ENCODE results near the gene MYCT1.

The MYCT1 gene

DNA sequence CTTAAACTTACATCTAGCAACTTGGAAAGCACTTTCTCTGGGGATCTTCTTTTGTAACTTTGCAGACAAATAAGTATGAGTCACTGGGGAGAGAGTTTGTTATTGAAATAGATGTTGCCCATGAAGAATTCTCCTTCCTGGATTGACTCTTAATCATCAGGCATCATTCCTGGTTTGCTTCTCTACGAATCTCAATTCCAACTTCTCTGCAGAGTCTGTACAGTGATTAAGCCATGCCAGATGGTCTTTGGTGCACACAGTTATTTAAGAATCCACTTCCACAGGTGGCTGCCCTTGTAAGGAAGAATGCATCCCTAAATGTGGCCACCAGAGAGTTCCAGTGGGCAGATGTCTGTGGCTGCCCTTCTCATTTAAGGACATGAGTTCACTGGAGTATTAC is 25.7 kb downstream of the MYCT1 start:
- H3K27me3 ChIP-seq (replicated peaks; ENCODE audit: control insufficient read depth, insufficient read depth, low read length): no peaks in the 10 kb centered on the region
- peaks cover 22% of the 10 kb centered on the region for H3K4me1 ChIP-seq (ENCODE audit: control insufficient read depth, insufficient read depth, low read length)
- H3K4me3 ChIP-seq (ENCODE audit: low read length): no peak overlapping the region
- H3K9me3 ChIP-seq (ENCODE audit: control insufficient read depth, low read length): no peaks in the 10 kb centered on the region
- no peaks in the 10 kb centered on the region for H3K36me3 ChIP-seq (ENCODE audit: control insufficient read depth, insufficient read depth, low read length, severe bottlenecking)
- DNase-seq (ENCODE audit: low read depth): peak; percentile 35
- H3K9ac ChIP-seq (ENCODE audit: low read length): no peak overlapping the region

- no peak overlapping the region for H3K9ac ChIP-seq (ENCODE audit: low read length)
- no peaks in the 10 kb centered on the region for H3K27me3 ChIP-seq (replicated peaks; ENCODE audit: control insufficient read depth, insufficient read depth, low read length)
- no peaks in the 10 kb centered on the region for H3K9me3 ChIP-seq (ENCODE audit: control insufficient read depth, low read length)
- H3K4me3 ChIP-seq (ENCODE audit: low read length): no peak overlapping the region
- no peaks in the 10 kb centered on the region for H3K36me3 ChIP-seq (ENCODE audit: control insufficient read depth, insufficient read depth, low read length, severe bottlenecking)
- H3K4me1 ChIP-seq (ENCODE audit: control insufficient read depth, insufficient read depth, low read length): peaks cover 22% of the 10 kb centered on the region
- DNase-seq (ENCODE audit: low read depth): no peak
These were observed 28.6 kb downstream of the MYCT1 start for GRCh38 chr6:152726313-152726712.

DNA sequence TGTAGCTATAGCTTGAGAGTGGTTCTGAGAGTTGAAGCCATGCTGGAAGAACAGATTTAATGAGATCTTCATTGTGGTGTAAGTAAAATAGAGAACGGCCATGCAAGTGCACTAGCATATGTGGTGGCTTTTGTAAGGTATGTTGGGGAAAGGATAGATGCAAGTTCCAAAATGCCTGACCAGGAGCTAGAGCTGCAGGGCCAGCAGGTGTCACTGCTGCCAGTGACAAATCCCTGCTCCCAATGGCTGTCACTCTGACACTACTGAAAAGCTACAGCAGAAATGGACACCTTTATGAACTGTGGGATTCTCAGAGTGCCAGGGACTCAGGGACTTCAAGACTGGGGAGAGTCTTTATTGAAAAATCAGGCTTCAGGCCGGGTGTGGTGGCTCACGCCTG is 29.8 kb downstream of the MYCT1 start:
- no peak for DNase-seq (ENCODE audit: low read depth)
- Histone ChIP-seq H3K36me3 (ENCODE audit: control insufficient read depth, insufficient read depth, low read length, severe bottlenecking) (no peaks in the 10 kb centered on the region), H3K4me3 (ENCODE audit: low read length) (no peak overlapping the region), H3K9ac (ENCODE audit: low read length) (no peak overlapping the region), H3K9me3 (ENCODE audit: control insufficient read depth, low read length) (peaks cover under 1% of the 10 kb centered on the region), H3K27me3 (replicated peaks; ENCODE audit: control insufficient read depth, insufficient read depth, low read length) (no peaks in the 10 kb centered on the region), H3K4me1 (ENCODE audit: control insufficient read depth, insufficient read depth, low read length) (peaks cover 15% of the 10 kb centered on the region)

GRCh38 chr6:152734630-152735029 is 36.9 kb downstream of the MYCT1 start:
- H3K27me3 ChIP-seq (replicated peaks; ENCODE audit: control insufficient read depth, insufficient read depth, low read length): no peaks in the 10 kb centered on the region
- H3K4me3 ChIP-seq (ENCODE audit: low read length): no peak overlapping the region
- peaks cover 10% of the 10 kb centered on the region for H3K9me3 ChIP-seq (ENCODE audit: control insufficient read depth, low read length)
- no peaks in the 10 kb centered on the region for H3K4me1 ChIP-seq (ENCODE audit: control insufficient read depth, insufficient read depth, low read length)
- DNase-seq (ENCODE audit: low read depth): no peak
- H3K9ac ChIP-seq (ENCODE audit: low read length): no peak overlapping the region
- H3K36me3 ChIP-seq (ENCODE audit: control insufficient read depth, insufficient read depth, low read length, severe bottlenecking): no peaks in the 10 kb centered on the region

DNA sequence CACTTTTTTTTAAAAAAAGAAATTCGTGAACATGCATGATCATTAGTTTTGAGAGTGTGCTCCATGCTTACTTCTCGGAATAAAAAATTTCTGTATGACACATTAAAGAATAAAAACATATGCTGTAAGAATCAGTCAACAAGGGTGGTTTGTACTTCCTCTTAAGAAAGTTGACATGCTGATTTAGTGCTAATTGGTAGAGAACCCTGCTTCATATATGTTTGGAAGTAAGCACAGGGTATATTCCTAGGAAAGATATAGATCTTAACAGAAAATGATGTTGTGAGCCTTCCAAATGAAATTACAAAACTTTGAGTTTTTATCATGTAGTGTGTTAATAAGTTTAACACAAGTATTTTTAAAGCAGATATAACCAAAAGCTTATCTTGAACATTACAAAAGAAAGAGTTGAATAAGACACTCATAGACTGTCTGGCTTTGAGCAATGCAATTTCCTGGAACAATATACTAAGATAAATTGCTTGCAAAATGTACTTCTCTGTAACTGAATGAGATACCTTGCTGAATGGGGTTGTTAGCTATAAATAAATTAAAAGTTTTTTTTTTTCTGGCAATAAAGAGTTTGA is 39.1 kb downstream of the MYCT1 start:
- no peak overlapping the region for H3K9ac ChIP-seq (ENCODE audit: low read length)
- no peaks in the 10 kb centered on the region for H3K4me1 ChIP-seq (ENCODE audit: control insufficient read depth, insufficient read depth, low read length)
- no peaks in the 10 kb centered on the region for H3K27me3 ChIP-seq (replicated peaks; ENCODE audit: control insufficient read depth, insufficient read depth, low read length)
- DNase-seq (ENCODE audit: low read depth): no peak
- no peak overlapping the region for H3K4me3 ChIP-seq (ENCODE audit: low read length)
- H3K9me3 ChIP-seq (ENCODE audit: control insufficient read depth, low read length): peaks cover 10% of the 10 kb centered on the region
- H3K36me3 ChIP-seq (ENCODE audit: control insufficient read depth, insufficient read depth, low read length, severe bottlenecking): no peaks in the 10 kb centered on the region

- Histone ChIP-seq H3K9me3 (ENCODE audit: control insufficient read depth, low read length) (no peaks in the 10 kb centered on the region), H3K36me3 (ENCODE audit: control insufficient read depth, insufficient read depth, low read length, severe bottlenecking) (no peaks in the 10 kb centered on the region), H3K27me3 (replicated peaks; ENCODE audit: control insufficient read depth, insufficient read depth, low read length) (no peaks in the 10 kb centered on the region)
These were observed 47.9 kb downstream of the MYCT1 start for GRCh38 chr6:152745509-152746171.

GRCh38 chr6:152746172-152746553 is 48.5 kb downstream of the MYCT1 start:
- no peak overlapping the region for H3K4me3 ChIP-seq (ENCODE audit: low read length)
- H3K36me3 ChIP-seq (ENCODE audit: control insufficient read depth, insufficient read depth, low read length, severe bottlenecking): no peaks in the 10 kb centered on the region
- H3K9ac ChIP-seq (ENCODE audit: low read length): no peak overlapping the region
- no peaks in the 10 kb centered on the region for H3K9me3 ChIP-seq (ENCODE audit: control insufficient read depth, low read length)
- H3K27me3 ChIP-seq (replicated peaks; ENCODE audit: control insufficient read depth, insufficient read depth, low read length): no peaks in the 10 kb centered on the region
- no peaks in the 10 kb centered on the region for H3K4me1 ChIP-seq (ENCODE audit: control insufficient read depth, insufficient read depth, low read length)
- DNase-seq (ENCODE audit: low read depth): peak; percentile 36

More at GRCh38 chr6:152745509-152746171, 47.9 kb downstream of the MYCT1 start:
- no peaks in the 10 kb centered on the region for H3K4me1 ChIP-seq (ENCODE audit: control insufficient read depth, insufficient read depth, low read length)
- no peak overlapping the region for H3K9ac ChIP-seq (ENCODE audit: low read length)
- DNase-seq (ENCODE audit: low read depth): no peak
- H3K4me3 ChIP-seq (ENCODE audit: low read length): no peak overlapping the region

DNA sequence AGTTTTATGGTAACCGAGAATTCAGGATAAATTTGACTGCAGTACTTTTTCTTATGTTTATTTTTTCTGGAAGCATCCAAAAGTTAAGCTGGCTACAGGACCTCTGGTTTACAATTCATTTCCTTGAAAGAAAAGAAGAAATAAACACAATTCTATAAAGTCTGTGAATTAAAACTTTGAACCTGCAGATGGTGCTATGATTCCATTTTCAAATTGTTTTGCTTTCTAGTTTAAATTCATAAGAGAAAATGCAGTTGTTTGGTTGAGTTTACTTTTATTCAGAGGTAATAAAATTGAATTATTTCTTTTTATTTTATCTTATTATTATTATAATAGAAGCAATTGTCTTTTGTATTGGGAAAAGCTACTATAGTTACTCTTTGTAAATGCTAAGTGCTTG is 51.1 kb downstream of the MYCT1 start:
- Histone ChIP-seq H3K36me3 (ENCODE audit: control insufficient read depth, insufficient read depth, low read length, severe bottlenecking) (no peaks in the 10 kb centered on the region), H3K4me1 (ENCODE audit: control insufficient read depth, insufficient read depth, low read length) (no peaks in the 10 kb centered on the region), H3K27me3 (replicated peaks; ENCODE audit: control insufficient read depth, insufficient read depth, low read length) (no peaks in the 10 kb centered on the region), H3K9me3 (ENCODE audit: control insufficient read depth, low read length) (no peaks in the 10 kb centered on the region), H3K4me3 (ENCODE audit: low read length) (no peak overlapping the region), H3K9ac (ENCODE audit: low read length) (no peak overlapping the region)
- DNase-seq (ENCODE audit: low read depth): peak; percentile 55

- no peaks in the 10 kb centered on the region for H3K4me1 ChIP-seq (ENCODE audit: control insufficient read depth, insufficient read depth, low read length)
- H3K9me3 ChIP-seq (ENCODE audit: control insufficient read depth, low read length): no peaks in the 10 kb centered on the region
- no peak overlapping the region for H3K9ac ChIP-seq (ENCODE audit: low read length)
- no peaks in the 10 kb centered on the region for H3K27me3 ChIP-seq (replicated peaks; ENCODE audit: control insufficient read depth, insufficient read depth, low read length)
- H3K4me3 ChIP-seq (ENCODE audit: low read length): no peak overlapping the region
- no peak for DNase-seq (ENCODE audit: low read depth)
- H3K36me3 ChIP-seq (ENCODE audit: control insufficient read depth, insufficient read depth, low read length, severe bottlenecking): no peaks in the 10 kb centered on the region
These were observed 51.6 kb downstream of the MYCT1 start for GRCh38 chr6:152749336-152749735.

GRCh38 chr6:152750694-152751093 is 53.0 kb downstream of the MYCT1 start, which contains the start of gene VIP:
TSS of gene VIP (plus strand) at chr6:152750797. CDS start at chr6:152752178, 1,381 bp downstream.
- peak; percentile 59 for DNase-seq (ENCODE audit: low read depth)
- H3K9me3 ChIP-seq (ENCODE audit: control insufficient read depth, low read length): no peaks in the 10 kb centered on the region
- H3K4me3 ChIP-seq (ENCODE audit: low read length): no peak within 1 kb of the TSS
- no peaks in the 10 kb centered on the region for H3K36me3 ChIP-seq (ENCODE audit: control insufficient read depth, insufficient read depth, low read length, severe bottlenecking)
- no peaks in the 10 kb centered on the region for H3K4me1 ChIP-seq (ENCODE audit: control insufficient read depth, insufficient read depth, low read length)
- H3K9ac ChIP-seq (ENCODE audit: low read length): no peak within 1 kb of the TSS
- no peaks in the 10 kb centered on the region for H3K27me3 ChIP-seq (replicated peaks; ENCODE audit: control insufficient read depth, insufficient read depth, low read length)

DNA sequence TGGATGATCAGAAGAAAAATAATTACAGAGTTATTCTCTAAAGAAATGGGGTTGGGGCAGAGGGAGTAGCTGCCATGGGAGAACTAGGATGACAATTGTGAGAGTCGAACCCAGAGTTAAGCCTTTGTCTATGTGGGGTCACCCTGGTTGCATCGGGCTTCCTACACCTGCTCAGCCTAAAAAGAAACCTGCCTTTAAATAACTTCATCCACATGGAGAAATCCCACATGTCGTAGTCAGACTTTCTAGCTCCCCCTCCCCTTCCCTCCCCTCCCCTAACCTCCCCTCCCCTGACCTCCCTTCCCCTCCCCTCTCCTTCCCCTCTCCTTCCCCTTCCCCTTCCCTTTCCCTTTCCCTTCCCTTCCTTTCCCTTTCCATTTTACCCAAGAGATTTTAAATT is 67.6 kb downstream of the MYCT1 start:
- Histone ChIP-seq H3K27me3 (replicated peaks; ENCODE audit: control insufficient read depth, insufficient read depth, low read length) (peaks cover 8% of the 10 kb centered on the region), H3K9ac (ENCODE audit: low read length) (no peak overlapping the region), H3K4me1 (ENCODE audit: control insufficient read depth, insufficient read depth, low read length) (no peaks in the 10 kb centered on the region), H3K9me3 (ENCODE audit: control insufficient read depth, low read length) (no peaks in the 10 kb centered on the region), H3K36me3 (ENCODE audit: control insufficient read depth, insufficient read depth, low read length, severe bottlenecking) (no peaks in the 10 kb centered on the region), H3K4me3 (ENCODE audit: low read length) (no peak overlapping the region)
- DNase-seq (ENCODE audit: low read depth): no peak

GRCh38 chr6:152769159-152769558 is 71.5 kb downstream of the MYCT1 start:
- Histone ChIP-seq H3K4me3 (ENCODE audit: low read length) (no peak overlapping the region), H3K36me3 (ENCODE audit: control insufficient read depth, insufficient read depth, low read length, severe bottlenecking) (no peaks in the 10 kb centered on the region), H3K9ac (ENCODE audit: low read length) (no peak overlapping the region), H3K9me3 (ENCODE audit: control insufficient read depth, low read length) (no peaks in the 10 kb centered on the region), H3K4me1 (ENCODE audit: control insufficient read depth, insufficient read depth, low read length) (no peaks in the 10 kb centered on the region), H3K27me3 (replicated peaks; ENCODE audit: control insufficient read depth, insufficient read depth, low read length) (peaks cover 8% of the 10 kb centered on the region)
- no peak for DNase-seq (ENCODE audit: low read depth)
